H1 (cell line): Measurements from ENCODE around the gene SORCS3. TPM values are rescaled to one million over a fixed set of nuclear protein-coding genes. Genes with fewer than 3 reads are reported as not detected.

Experiments used
- CTCF ChIA-PET: fragments of 300-600 bp; sonication (Branson Sonifier 250); formaldehyde crosslinking; loops from one replicate; lab custom pipeline; 2021; ENCODE audit not compliant: partially characterized antibody; lab: Charles Lee
- POLR2A ChIA-PET: fragments of 300-600 bp; sonication (Branson Sonifier 250); formaldehyde crosslinking; loops from one replicate; lab custom pipeline; 2021; ENCODE audit warnings: inconsistent platforms; ENCODE audit not compliant: partially characterized antibody; lab: Charles Lee
- DNase-seq, 2 experiments: peaks; one replicate each; pipeline versions ENCODE4 v3.0.0 to v3.0.0-alpha.2; 2010 to 2022; ENCODE audit warnings: low spot score in 2 of 2, low read depth in 1 of 2, mixed read lengths in 1 of 2
- FAIRE-seq: peaks from 2 replicates; lab custom pipeline; 2011; peaks lifted over from hg19 to GRCh38; lab: Jason Lieb, UNC
- H2AFZ ChIP-seq: 2 replicates; pipeline ENCODE4 v1.8.1; 2012; ENCODE audit warnings: low read length, inconsistent platforms
- H2AK5ac ChIP-seq: 2 replicates; pipeline ENCODE4 v1.6.1; 2013; ENCODE audit warnings: low read depth, low read length
- H2BK120ac ChIP-seq: replicated peaks from 2 replicates; pipeline ENCODE3; 2013; ENCODE audit warnings: low read depth, low read length, inconsistent platforms
- H2BK12ac ChIP-seq: 2 replicates; pipeline ENCODE4 v1.6.1; 2013; ENCODE audit warnings: low read depth, low read length
- H2BK15ac ChIP-seq: 2 replicates; pipeline ENCODE4 v1.6.1; 2013; ENCODE audit warnings: low read length
- H2BK20ac ChIP-seq: 2 replicates; pipeline ENCODE4 v1.6.1; 2013; ENCODE audit warnings: low read length
- H2BK5ac ChIP-seq: 2 replicates; pipeline ENCODE4 v1.6.1; 2013; ENCODE audit warnings: low read depth, low read length
- H3K14ac ChIP-seq: 2 replicates; pipeline ENCODE4 v1.6.1; 2013; ENCODE audit warnings: inconsistent platforms; ENCODE audit not compliant: insufficient read length
- H3K18ac ChIP-seq: 2 replicates; pipeline ENCODE4 v1.6.1; 2013; ENCODE audit warnings: low read length; ENCODE audit errors: extremely low read depth
- H3K23ac ChIP-seq: 2 replicates; pipeline ENCODE4 v1.6.1; 2013; ENCODE audit warnings: inconsistent platforms; ENCODE audit not compliant: insufficient read length
- H3K23me2 ChIP-seq: 2 replicates; pipeline ENCODE4 v1.6.1; 2013; ENCODE audit warnings: low read depth, low read length
- H3K27ac ChIP-seq: 2 replicates; pipeline ENCODE4 v1.6.1; 2011; ENCODE audit warnings: low read depth, low read length, inconsistent platforms
- H3K27me3 ChIP-seq, 4 experiments: replicated peaks in 1 of 4; 1 replicate in 1 of 4; 2 replicates in 3 of 4; pipeline versions ENCODE4 v1.6.1 to v1.8.1; 2011 to 2013; ENCODE audit warnings: low read length in 3 of 4, mild to moderate bottlenecking in 3 of 4, inconsistent platforms in 2 of 4, mixed read lengths in 2 of 4, moderate library complexity in 1 of 4; ENCODE audit not compliant: control insufficient read depth in 3 of 4, insufficient read depth in 3 of 4; ENCODE audit errors: extremely low read depth in 1 of 4
- H3K36me3 ChIP-seq, 4 experiments: 2 replicates each; pipeline versions ENCODE4 v1.6.1 to v1.8.1; 2011 to 2013; ENCODE audit warnings: mild to moderate bottlenecking in 4 of 4, low read length in 3 of 4, moderate library complexity in 2 of 4, control low read depth in 1 of 4, inconsistent platforms in 1 of 4; ENCODE audit not compliant: insufficient read depth in 4 of 4, control insufficient read depth in 2 of 4
- H3K4ac ChIP-seq: replicated peaks from 2 replicates; pipeline ENCODE3; 2013; ENCODE audit warnings: low read length, low read depth, mixed read lengths, inconsistent platforms; ENCODE audit not compliant: insufficient read length
- H3K4me1 ChIP-seq, 4 experiments: replicated peaks in 1 of 4; 1 replicate in 1 of 4; 2 replicates in 3 of 4; pipeline versions ENCODE4 v1.6.1 to v1.8.1; 2011 to 2013; ENCODE audit warnings: low read length in 3 of 4, inconsistent platforms in 2 of 4, mixed read lengths in 1 of 4; ENCODE audit not compliant: insufficient read depth in 4 of 4, control insufficient read depth in 3 of 4
- H3K4me2 ChIP-seq, 2 experiments: 2 replicates each; pipeline versions ENCODE4 v1.6.1 to v1.8.1; 2011 to 2013; ENCODE audit warnings: low read depth in 2 of 2, low read length in 2 of 2, control low read depth in 1 of 2, inconsistent platforms in 1 of 2, mild to moderate bottlenecking in 1 of 2; ENCODE audit not compliant: insufficient read depth in 1 of 2
- H3K4me3 ChIP-seq, 4 experiments: fragments of 200-600, 300-600 bp in 1 of 4; sonication (generic), shearing (Covaris generic), sonication (Bioruptor Twin) in 1 of 4; 2 replicates each; pipeline versions ENCODE4 v1.5.1 to v1.8.1; 2011 to 2016; ENCODE audit warnings: low read length in 4 of 4, low read depth in 3 of 4, control low read depth in 2 of 4, inconsistent platforms in 2 of 4, mild to moderate bottlenecking in 2 of 4, mixed read lengths in 1 of 4, moderate library complexity in 1 of 4; ENCODE audit not compliant: insufficient read depth in 2 of 4; ENCODE audit errors: extremely low read depth in 1 of 4
- H3K56ac ChIP-seq: replicated peaks from 2 replicates; pipeline ENCODE3; 2013; ENCODE audit warnings: low read depth, mild to moderate bottlenecking, mixed read lengths, low read length, inconsistent platforms; ENCODE audit not compliant: insufficient read length
- H3K79me1 ChIP-seq: 2 replicates; pipeline ENCODE4 v1.6.1; 2013; ENCODE audit warnings: low read depth, low read length, control low read depth
- H3K79me2 ChIP-seq, 2 experiments: 2 replicates each; pipeline versions ENCODE4 v1.6.1 to v1.8.1; 2012 to 2013; ENCODE audit warnings: low read length in 2 of 2, mild to moderate bottlenecking in 2 of 2, inconsistent platforms in 1 of 2; ENCODE audit not compliant: insufficient read depth in 2 of 2, control insufficient read depth in 1 of 2
- H3K9ac ChIP-seq, 4 experiments: replicated peaks in 1 of 4; 1 replicate in 1 of 4; 2 replicates in 3 of 4; pipeline versions ENCODE4 v1.6.1 to v1.8.1; 2011 to 2013; ENCODE audit warnings: low read depth in 3 of 4, low read length in 3 of 4, control low read depth in 2 of 4, mild to moderate bottlenecking in 2 of 4, moderate library complexity in 2 of 4, inconsistent platforms in 1 of 4; ENCODE audit errors: extremely low read depth in 1 of 4
- H3K9me3 ChIP-seq, 2 experiments: 2 replicates each; pipeline versions ENCODE4 v1.6.1 to v1.8.1; 2012 to 2013; ENCODE audit warnings: mild to moderate bottlenecking in 2 of 2, moderate library complexity in 2 of 2, control low read depth in 1 of 2, inconsistent platforms in 1 of 2, low read depth in 1 of 2, low read length in 1 of 2, mixed read lengths in 1 of 2; ENCODE audit not compliant: insufficient read depth in 2 of 2
- H4K20me1 ChIP-seq, 2 experiments: replicated peaks in 1 of 2; 2 replicates each; pipeline versions ENCODE3 to v1.8.1; 2011 to 2013; ENCODE audit warnings: inconsistent platforms in 2 of 2, low read length in 2 of 2, mild to moderate bottlenecking in 1 of 2; ENCODE audit not compliant: insufficient read depth in 2 of 2, control insufficient read depth in 1 of 2
- H4K5ac ChIP-seq: 2 replicates; pipeline ENCODE4 v1.6.1; 2013; ENCODE audit warnings: low read length, low read depth, mixed read lengths, inconsistent platforms; ENCODE audit not compliant: insufficient read length
- H4K8ac ChIP-seq: 2 replicates; pipeline ENCODE4 v1.8.0; 2013; ENCODE audit warnings: mild to moderate bottlenecking, moderate library complexity, low read length, inconsistent platforms; ENCODE audit not compliant: insufficient read depth; ENCODE audit errors: extremely low read depth
- H4K91ac ChIP-seq: replicated peaks from 2 replicates; pipeline ENCODE3; 2013; ENCODE audit warnings: low read length, mixed read lengths, inconsistent platforms; ENCODE audit not compliant: insufficient read length
- CBX8 ChIP-seq: fragments of 300-800, 300-1000 bp; sonication (generic); IDR thresholded peaks from 2 replicates; pipeline ENCODE4 v1.7.1; 2016; ENCODE audit warnings: low read depth, low read length, borderline replicate concordance
- CEBPB ChIP-seq: IDR thresholded peaks from 2 replicates; pipeline ENCODE4 v1.6.1; 2012; ENCODE audit warnings: low read depth, low read length
- CTBP2 ChIP-seq: IDR thresholded peaks from 2 replicates; pipeline ENCODE4 v1.7.0; 2011; ENCODE audit warnings: borderline replicate concordance, mild to moderate bottlenecking, moderate library complexity, mixed read lengths, low read length; ENCODE audit not compliant: insufficient read depth, insufficient read length
- CTCF ChIP-seq, 3 experiments: IDR thresholded peaks; 1 replicate in 2 of 3; 2 replicates in 1 of 3; pipeline versions ENCODE4 v1.5.1 to v1.6.1; 2011; ENCODE audit warnings: low read length in 3 of 3, mild to moderate bottlenecking in 3 of 3, inconsistent platforms in 2 of 3, low read depth in 1 of 3, moderate library complexity in 1 of 3; ENCODE audit not compliant: insufficient read depth in 1 of 3; ENCODE audit errors: control extremely low read depth in 1 of 3
- KDM1A ChIP-seq: fragments of 200-600, 300-600 bp; sonication (generic); IDR thresholded peaks from 2 replicates; pipeline ENCODE4 v1.7.1; 2016; ENCODE audit warnings: mild to moderate bottlenecking, low read length, borderline replicate concordance
- POU5F1 ChIP-seq: IDR thresholded peaks from 2 replicates; pipeline ENCODE4 v1.6.1; 2011; ENCODE audit warnings: low read depth, mild to moderate bottlenecking, low read length, moderate library complexity
- TAF7 ChIP-seq: optimal IDR thresholded peaks from 2 replicates; pipeline ENCODE3; 2011; ENCODE audit warnings: low read depth, mild to moderate bottlenecking, inconsistent platforms, low read length, moderate library complexity, borderline replicate concordance
- TCF12 ChIP-seq: IDR thresholded peaks from 2 replicates; pipeline ENCODE4 v1.6.1; 2011; ENCODE audit warnings: low read depth, mild to moderate bottlenecking, low read length
- USF2 ChIP-seq: IDR thresholded peaks from 2 replicates; pipeline ENCODE4 v1.6.1; 2011; ENCODE audit warnings: low read length, improper control_type of control experiment
- ZNF274 ChIP-seq: IDR thresholded peaks from 2 replicates; pipeline ENCODE4 v1.7.0; 2012; ENCODE audit warnings: low read length, borderline replicate concordance; ENCODE audit errors: extremely low read depth
- WGBS, 2 experiments: shearing (Covaris generic) in 1 of 2; methylation state at CpG; one replicate each; pipeline versions ENCODE4 v1.1.6 to v1.1.7; 2013 to 2015; ENCODE audit warnings: low lambda C conversion rate in 2 of 2, mixed read lengths in 2 of 2, inconsistent platforms in 1 of 2, low coverage in 1 of 2, missing lambda C conversion rate in 1 of 2; ENCODE audit not compliant: insufficient replicate concordance in 2 of 2, insufficient coverage in 1 of 2, insufficient read length in 1 of 2; ENCODE audit errors: extremely low coverage in 1 of 2, missing lambda C conversion rate in 1 of 2; 5-methylcytosine and 5-hydroxymethylcytosine counted together
- polyA plus RNA-seq, 7 experiments: library from polyadenylated mRNA; depleted of rRNA in 3 of 7; stranded (reverse) in 5 of 7; unstranded in 2 of 7; fragments of >200 nt in 5 of 7; fragments of 200-250 nt in 2 of 7; gene quantifications; 1 replicate in 5 of 7; 2 replicates in 1 of 7; 4 replicates in 1 of 7; pipeline versions ENCODE4 v1.2.1 to v1.2.3, GENCODE V29; 2011 to 2013; ENCODE audit warnings: missing spikeins in 2 of 7, mixed read lengths in 2 of 7
- total RNA-seq: library from RNA; stranded (reverse); fragmentation: NEBNext Ultra II Directional; extraction: Animal tissue kit (Norgen Biotek cat#: 25700); gene quantifications from 2 replicates; pipeline ENCODE4 v1.2.1, GENCODE V29; 2021

Gene SORCS3
- total and polyA plus RNA-seq, 2 of the 8 experiments (the other 6 are each of a cell fraction or from before 2014, with no cell fraction given), result 0.26 to 0.88 TPM

GRCh38 chr10:104741127-104741526, 100.0 kb downstream of the SORCS3 start:
- no peak overlapping the region for H3K56ac ChIP-seq
- H4K20me1 ChIP-seq, result no peaks in the 10 kb centered on the region
- POLR2A ChIA-PET, result interaction anchor here (0.6 kb wide), 1 partner anchor 35 kb away, joined by 3 read pairs; no protein-coding TSS in a partner anchor
- H3K4me2 ChIP-seq, result no peak overlapping the region
- no peak overlapping the region for H3K14ac ChIP-seq
- CTCF ChIA-PET, result interaction anchor here (0.6 kb wide), 2 partner anchors 180 to 274 kb away, joined by 3 read pairs; no protein-coding TSS in a partner anchor
- no peak overlapping the region for H2BK5ac ChIP-seq
- H3K27me3 ChIP-seq, result no peaks in the 10 kb centered on the region
- H2BK15ac ChIP-seq, result no peak overlapping the region
- no peak overlapping the region for H2BK12ac ChIP-seq
- H3K79me2 ChIP-seq, result no peaks in the 10 kb centered on the region
- no peak overlapping the region for H2AFZ ChIP-seq
- peaks cover 0 to under 1% (median under 1%) of the 10 kb centered on the region in 4 experiments; a peak in 2 of 7 replicates for H3K4me1 ChIP-seq
- H2BK20ac ChIP-seq, result no peak overlapping the region
- H3K4me3 ChIP-seq, result no peak overlapping the region
- DNase-seq, result no peak
- no peak for FAIRE-seq
- no peak overlapping the region for H4K8ac ChIP-seq
- no peak overlapping the region for H2BK120ac ChIP-seq
- no peak overlapping the region for H3K18ac ChIP-seq
- WGBS, 2 experiments, result 87% methylated on average over 3 of the region's 3 CpGs; no CpG with 5 or more reads in 1 of the 2 experiments
- H3K79me1 ChIP-seq, result no peaks in the 10 kb centered on the region
- no peak overlapping the region for H3K23ac ChIP-seq
- H3K23me2 ChIP-seq, result no peaks in the 10 kb centered on the region
- no peak overlapping the region for H3K27ac ChIP-seq
- H3K4ac ChIP-seq, result no peak overlapping the region
- no peaks in the 10 kb centered on the region for H3K36me3 ChIP-seq
- H3K9ac ChIP-seq, result no peak overlapping the region
- H4K91ac ChIP-seq, result no peak overlapping the region
- H4K5ac ChIP-seq, result no peak overlapping the region
- H3K9me3 ChIP-seq, result no peaks in the 10 kb centered on the region
- no peak overlapping the region for H2AK5ac ChIP-seq
- no peak for TF ChIP-seq CTCF (IDR thresholded peaks at IDR 0.05; ENCODE audit: control extremely low read depth in 1 of 3, insufficient read depth in 1 of 3, low read depth in 1 of 3, low read length in 3 of 3)
- TF ChIP-seq KDM1A, result no peak
- TF ChIP-seq TAF7, result no peak
- TF ChIP-seq ZNF274, result no peak
- no peak for TF ChIP-seq POU5F1
- TF ChIP-seq CEBPB, result no peak
- TF ChIP-seq USF2, result no peak
- no peak for TF ChIP-seq CBX8
- TF ChIP-seq CTBP2, result no peak
- TF ChIP-seq TCF12, result no peak
